ENCODE measurements around the gene ARID5B. TPM values are rescaled to one million over a fixed set of nuclear protein-coding genes. Genes with fewer than 3 reads are reported as not detected.

The ARID5B gene
- total RNA-seq, 4 donors from 2014 or later, result 47.2 to 127 (median 62.8) TPM

DNA sequence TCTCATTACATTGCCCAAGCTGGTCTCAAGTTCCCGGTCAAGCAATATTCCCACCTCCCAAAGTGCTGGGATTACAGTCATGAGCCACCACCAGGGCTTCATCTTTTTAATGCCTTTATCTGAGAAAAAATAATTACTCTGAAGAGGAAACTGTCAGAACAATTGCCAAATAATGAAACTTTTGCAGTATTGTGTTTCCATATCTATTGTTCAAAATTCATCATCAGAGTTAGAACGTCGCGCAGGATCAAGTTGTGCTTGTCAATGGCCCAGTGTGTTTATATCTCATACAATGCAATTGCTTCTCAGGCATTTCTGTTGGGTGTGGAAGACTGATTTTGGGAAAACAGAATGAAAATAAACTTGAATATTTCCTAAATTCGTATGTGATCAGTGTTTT, 143.1 kb downstream of the ARID5B start:
- WGBS, 2 donors, result 82 to 83% methylated on average over 5 of the region's 5 CpGs
- no peak for DNase-seq (ENCODE audit: low spot score in 2 of 2)
- no peak overlapping the region for H3K4me3 ChIP-seq (ENCODE audit: low read depth, poor library complexity, severe bottlenecking)
- intact Hi-C loops (cut with DNase I; ENCODE audit: low total_unique reads), result no loop called here
- TF ChIP-seq POLR2A (IDR thresholded peaks at IDR 0.05), result no peak
- TF ChIP-seq, protein P1, sequence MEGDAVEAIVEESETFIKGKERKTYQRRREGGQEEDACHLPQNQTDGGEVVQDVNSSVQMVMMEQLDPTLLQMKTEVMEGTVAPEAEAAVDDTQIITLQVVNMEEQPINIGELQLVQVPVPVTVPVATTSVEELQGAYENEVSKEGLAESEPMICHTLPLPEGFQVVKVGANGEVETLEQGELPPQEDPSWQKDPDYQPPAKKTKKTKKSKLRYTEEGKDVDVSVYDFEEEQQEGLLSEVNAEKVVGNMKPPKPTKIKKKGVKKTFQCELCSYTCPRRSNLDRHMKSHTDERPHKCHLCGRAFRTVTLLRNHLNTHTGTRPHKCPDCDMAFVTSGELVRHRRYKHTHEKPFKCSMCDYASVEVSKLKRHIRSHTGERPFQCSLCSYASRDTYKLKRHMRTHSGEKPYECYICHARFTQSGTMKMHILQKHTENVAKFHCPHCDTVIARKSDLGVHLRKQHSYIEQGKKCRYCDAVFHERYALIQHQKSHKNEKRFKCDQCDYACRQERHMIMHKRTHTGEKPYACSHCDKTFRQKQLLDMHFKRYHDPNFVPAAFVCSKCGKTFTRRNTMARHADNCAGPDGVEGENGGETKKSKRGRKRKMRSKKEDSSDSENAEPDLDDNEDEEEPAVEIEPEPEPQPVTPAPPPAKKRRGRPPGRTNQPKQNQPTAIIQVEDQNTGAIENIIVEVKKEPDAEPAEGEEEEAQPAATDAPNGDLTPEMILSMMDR (IDR thresholded peaks at IDR 0.05), result no peak

DNA sequence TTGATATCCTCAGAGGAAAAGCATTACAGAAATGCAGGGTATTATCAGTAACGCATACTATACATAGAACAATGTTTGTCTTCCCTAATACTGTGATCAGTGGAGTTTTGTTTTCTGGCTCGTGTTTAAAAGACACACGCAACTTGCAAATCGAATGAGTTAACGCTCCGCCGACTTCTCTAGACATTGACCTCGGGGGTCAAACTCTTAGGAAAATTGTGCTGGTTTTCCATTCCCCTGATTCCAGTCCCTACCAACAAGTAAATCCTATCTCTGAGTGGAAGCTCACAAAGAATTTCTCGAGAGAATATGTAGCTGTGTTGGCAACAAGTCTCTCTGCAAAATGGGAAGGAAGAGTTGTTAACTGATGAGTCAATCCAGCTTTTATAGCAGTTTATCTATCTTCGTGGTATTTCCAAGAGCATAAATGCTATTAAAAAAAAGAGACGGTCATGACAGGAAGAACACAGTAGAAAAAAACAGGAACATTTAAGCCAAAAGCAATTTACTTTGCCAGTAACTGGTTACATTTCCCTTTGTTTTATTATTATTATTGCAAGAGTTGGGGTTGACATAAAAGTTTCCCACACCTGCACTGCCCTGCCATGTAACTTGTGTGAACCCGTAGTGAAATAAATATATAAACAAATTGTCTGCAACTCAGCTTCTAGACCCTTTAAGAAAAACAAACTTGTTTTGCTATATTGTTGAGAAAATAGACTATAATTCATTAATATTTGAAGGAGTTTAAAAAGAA, 144.4 kb downstream of the ARID5B start:
- no peak for DNase-seq (ENCODE audit: low spot score in 2 of 2)
- TF ChIP-seq POLR2A (IDR thresholded peaks at IDR 0.05), result no peak
- TF ChIP-seq, protein P1 (IDR thresholded peaks at IDR 0.05), result no peak
- intact Hi-C loops (cut with DNase I; ENCODE audit: low total_unique reads), result no loop called here
- H3K4me3 ChIP-seq (ENCODE audit: low read depth, poor library complexity, severe bottlenecking), result no peak overlapping the region
- WGBS, 2 donors, result 20 to 21% methylated on average over 12 of the region's 12 CpGs

DNA sequence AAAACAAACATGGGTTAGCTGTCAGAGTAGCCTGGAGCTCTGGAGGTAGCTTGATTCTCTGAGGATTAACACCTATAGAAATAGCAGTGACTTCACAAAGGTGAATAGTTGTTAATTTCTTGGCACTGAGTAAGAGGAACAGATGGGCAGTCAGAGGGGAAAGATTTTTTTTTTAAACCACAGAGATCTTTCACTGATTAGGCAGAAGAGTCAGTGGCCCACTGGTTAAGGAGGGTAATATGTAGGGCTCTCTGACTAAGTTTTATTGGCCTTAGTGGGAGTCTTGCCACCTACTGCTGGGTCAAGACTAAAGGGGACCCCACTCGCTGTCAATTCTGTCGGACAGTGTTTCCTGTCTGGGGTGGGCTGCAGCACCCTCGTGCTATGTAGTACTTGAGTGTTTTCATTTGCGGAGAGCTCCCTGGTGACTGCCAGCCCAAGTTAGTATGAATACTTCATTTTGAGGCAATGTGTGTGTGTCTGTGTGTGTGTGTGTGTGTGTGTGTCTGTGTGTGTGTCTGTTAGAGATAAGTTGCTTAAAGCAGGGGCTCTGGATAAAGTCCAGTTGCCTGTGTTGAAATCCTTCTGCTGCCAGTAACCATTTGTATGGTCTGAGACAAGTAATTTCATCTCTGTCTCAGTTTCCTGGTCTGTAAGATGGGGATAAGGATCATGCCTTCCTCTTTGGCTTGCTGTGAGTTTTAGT, 145.2 kb downstream of the ARID5B start:
- DNase-seq (ENCODE audit: low spot score in 2 of 2), result no peak
- 61 to 81% methylated on average over 4 of the region's 4 CpGs for WGBS, 2 donors
- intact Hi-C loops (cut with DNase I; ENCODE audit: low total_unique reads), result no loop called here

DNA sequence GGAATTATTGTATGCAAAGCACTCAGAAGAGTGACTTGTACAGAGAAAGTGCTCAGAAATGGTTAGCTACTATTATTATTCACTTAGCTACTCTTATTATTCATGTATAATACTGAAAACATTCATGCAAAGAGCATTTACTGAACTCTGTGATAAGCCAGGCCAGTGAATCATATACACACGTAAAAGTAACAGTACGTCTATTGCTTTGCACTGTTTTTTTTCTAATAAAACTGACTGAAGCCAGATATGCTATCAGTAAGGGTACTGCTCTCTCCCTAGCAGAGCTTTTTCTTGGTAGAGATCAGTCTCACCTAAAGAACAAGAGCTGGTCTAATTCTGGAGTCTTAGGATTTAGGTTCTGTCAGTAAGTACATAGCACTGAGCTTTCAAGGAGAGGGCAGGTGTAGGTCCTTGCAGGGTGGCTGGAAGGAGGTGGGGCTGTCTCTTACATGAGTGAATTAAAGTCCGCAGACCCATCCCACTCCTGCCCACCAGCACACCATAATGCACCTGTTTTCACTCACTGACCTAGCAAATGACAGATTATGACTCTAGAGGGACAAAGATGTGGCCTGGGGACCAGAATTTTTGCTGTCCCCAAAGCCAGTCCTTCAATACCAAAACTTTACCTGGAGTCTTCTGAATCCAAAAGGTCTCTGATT, 145.9 kb downstream of the ARID5B start:
- DNase-seq (ENCODE audit: low spot score in 2 of 2), result no peak
- 65 to 70% methylated on average over 3 of the region's 3 CpGs for WGBS, 2 donors
- H3K4me3 ChIP-seq (ENCODE audit: low read depth, poor library complexity, severe bottlenecking), result no peak overlapping the region
- TF ChIP-seq, protein P1 (IDR thresholded peaks at IDR 0.05), result no peak
- TF ChIP-seq POLR2A (IDR thresholded peaks at IDR 0.05), result no peak
- intact Hi-C loops (cut with DNase I; ENCODE audit: low total_unique reads), result no loop called here

More for the DNA sequence above, 145.2 kb downstream of the ARID5B start:
- TF ChIP-seq POLR2A (IDR thresholded peaks at IDR 0.05), result no peak
- TF ChIP-seq, protein P1 (IDR thresholded peaks at IDR 0.05), result no peak
- H3K4me3 ChIP-seq (ENCODE audit: low read depth, poor library complexity, severe bottlenecking), result no peak overlapping the region

DNA sequence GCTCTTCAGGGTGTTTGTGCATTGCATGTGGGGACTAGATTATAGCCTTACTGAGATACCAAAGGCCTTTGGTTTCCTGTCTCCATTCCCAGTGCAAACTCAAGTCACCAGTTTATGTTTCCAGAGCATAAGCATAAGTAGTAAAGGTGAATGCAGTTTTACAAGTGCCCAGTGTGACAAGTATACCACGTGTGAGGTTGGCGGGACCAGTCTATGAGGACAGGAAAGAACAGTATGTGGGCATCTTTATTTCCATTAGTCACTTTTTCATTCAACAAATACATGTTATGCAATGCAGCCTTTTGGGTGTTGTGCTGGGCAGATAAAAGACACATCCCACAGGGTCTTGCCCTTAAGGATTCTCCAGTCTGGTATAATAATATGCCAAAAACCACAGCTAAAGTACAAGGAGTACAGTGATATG, 146.5 kb downstream of the ARID5B start:
- no peak overlapping the region for H3K4me3 ChIP-seq (ENCODE audit: low read depth, poor library complexity, severe bottlenecking)
- no peak for DNase-seq (ENCODE audit: low spot score in 2 of 2)
- TF ChIP-seq, protein P1 (IDR thresholded peaks at IDR 0.05), result no peak
- no peak for TF ChIP-seq POLR2A (IDR thresholded peaks at IDR 0.05)
- intact Hi-C loops (cut with DNase I; ENCODE audit: low total_unique reads), result no loop called here
- 37 to 52% methylated on average over 2 of the region's 2 CpGs for WGBS, 2 donors
